ENCODE results near the gene PSPH.
A peak's percentile ranks its signal among the peaks of the same experiment; 100 is the strongest.
"Not testable (repeated sequence)": the region's sequence is repeated elsewhere in the genome, so short reads cannot be mapped to it uniquely, and the experiment has no call there.

The PSPH gene

DNA sequence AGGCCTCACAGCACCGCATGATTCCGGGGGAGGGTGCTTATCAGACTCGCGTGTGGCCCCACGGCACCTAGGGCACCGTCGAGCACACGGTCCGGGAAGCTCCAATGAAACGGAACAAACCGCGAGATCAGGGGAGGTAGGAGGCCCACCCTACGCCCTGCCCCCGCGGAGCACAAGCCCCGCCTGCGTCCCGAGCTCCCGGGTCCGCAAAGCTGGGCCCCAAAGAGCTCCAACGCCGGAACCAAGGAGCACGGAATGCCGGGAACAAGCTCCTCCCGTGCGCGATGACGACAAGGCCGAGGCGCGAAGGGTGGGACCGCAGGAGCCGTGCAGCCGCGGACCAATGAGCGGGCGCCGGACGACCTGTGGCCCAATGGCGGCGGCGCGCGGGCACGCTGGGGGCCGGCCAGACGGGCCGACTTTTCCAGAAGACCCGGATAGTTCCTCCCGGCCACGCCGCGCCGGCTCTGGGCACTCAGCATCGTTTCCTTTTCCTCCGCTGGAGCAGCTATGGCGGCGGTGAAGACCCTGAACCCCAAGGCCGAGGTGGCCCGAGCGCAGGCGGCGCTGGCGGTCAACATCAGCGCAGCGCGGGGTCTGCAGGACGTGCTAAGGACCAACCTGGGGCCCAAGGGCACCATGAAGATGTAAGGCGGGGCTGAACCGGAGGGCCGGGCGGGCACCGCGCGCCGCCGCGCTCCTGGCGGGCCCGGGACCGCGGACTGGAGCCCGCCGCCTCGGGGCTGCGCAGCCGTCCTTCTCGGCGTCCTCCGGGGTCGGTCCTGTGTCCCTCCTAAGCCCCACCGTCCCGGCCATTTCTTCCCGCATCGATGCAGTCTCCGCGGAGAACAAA, at the start of gene PSPH, which contains the start of gene CCT6A:
PSPH (minus strand) TSS at position 106 of the 853 bp plus-strand sequence. CDS start 30,232 bp downstream, outside the sequence.
CCT6A (plus strand) TSS at position 427 of the 853 bp plus-strand sequence; CDS start at position 511, 84 bp downstream.
- DNase-seq (ENCODE audit: low spot score): peak; percentile 93

DNA sequence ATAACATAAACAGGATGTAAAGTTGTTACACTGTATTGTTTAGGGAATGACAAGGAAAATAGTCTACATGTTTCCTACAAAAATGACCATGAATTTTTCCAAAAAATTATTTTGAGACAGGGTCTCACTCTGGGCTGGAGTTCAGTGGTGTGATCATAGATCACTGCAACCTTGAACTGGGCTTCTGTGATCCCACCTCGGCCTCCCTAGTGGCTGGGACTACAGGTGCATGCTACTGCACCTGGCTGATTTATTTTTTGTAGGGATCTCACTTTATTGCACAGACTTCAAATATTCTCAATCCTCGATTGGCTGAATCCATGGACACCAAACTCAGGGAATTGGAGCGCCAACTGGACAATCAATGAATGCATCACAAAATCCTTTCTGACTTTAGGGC, 48.4 kb upstream of the PSPH start:
- no peak for DNase-seq (ENCODE audit: low spot score)

DNA sequence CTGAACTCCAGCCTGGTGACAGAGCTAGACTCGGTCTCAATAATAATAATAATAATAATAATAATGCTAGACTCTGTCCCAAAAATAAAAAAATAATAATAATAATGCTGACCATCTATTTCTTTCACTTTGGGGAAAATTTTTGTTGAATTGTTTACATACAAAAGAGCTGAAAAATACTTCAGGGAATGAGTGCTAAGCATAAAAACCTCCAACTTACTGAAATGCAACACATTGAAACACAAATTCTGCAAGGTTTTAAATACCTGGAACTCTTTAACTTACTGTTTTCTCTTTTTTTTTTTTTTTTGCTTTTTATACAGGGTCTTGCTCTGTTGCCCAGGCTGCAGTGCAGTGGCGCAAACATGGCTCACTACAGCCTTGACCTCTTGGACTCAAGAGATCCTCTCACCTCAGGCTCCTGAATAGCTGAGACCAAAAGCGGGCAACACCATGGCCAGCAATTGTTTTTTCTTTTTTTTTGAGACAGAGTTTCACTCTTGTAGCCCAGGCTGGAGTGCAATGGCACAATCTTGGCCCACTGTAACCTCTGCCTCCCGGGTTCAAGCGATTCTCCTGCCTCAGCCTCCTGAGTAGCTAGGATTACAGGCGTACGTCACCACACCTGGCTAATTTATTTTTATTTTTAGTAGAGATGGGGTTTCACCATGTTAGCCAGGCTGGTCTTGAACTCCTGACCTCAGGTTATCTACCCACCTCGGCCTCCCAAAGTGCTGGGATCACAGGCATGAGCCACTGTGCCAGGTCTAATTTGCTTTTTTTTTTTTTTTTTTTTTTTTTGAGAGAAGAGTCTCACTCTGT, 47.2 kb upstream of the PSPH start:
- not testable (repeated sequence) for DNase-seq (ENCODE audit: low spot score)

DNA sequence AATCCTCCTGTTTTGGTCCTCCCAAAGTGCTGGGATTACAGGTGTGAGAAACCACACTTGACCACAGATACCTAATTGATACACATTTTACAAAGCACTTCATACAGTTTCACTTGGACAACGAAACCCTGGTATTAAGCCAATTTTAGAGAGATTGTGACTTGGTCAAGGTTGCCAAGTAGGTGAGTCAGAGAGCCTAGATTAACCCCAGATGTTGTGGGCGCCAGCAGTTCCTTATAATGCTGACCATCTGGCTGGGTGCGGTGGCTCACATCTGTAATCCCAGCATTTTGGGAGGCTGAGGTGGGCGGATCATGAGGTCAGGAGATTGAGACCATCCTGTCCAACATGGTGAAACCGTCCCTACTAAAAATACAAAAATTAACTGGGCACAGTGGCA, 46.5 kb upstream of the PSPH start:
- peak; percentile 62 for DNase-seq (ENCODE audit: low spot score)

DNA sequence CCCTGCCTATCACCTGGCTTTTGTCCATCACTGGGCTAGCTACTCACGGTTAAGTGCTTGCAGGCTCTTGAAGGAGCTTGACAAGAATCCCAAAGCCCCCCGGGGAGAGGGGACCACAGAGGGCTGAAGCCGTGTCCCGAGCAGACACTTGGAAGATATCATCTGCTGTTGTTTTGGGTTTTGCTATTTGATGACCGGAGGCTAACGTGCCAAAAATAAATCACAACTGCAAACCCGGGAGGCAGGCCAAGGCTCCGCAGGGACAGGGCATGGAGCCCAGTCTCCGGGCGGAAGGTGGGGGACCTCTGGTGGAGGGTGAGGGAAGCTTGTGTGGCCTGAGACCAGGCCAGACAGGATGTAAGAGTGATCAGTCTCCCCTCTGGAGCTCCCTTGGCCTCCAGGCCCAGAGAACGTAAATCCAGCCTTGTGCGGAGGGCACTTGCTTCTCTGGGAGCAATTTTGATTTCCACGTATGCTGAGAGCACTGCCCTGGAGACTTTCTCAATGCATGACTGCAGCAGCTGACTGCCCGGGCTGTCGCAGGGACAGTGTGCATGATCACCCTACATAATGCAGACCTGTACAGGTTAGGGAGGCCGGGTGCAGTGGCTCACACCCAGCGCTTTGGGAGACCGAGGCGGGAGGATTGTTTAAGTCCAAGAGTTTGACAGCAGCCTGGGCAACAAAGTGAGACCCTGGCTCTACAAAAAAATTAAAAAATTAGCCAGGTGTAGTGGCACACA, 41.7 kb upstream of the PSPH start, which contains the start of gene PHKG1:
PHKG1 (minus strand) TSS at position 164 of the 743 bp plus-strand sequence. CDS start 4,011 bp downstream, outside the sequence.
- DNase-seq (ENCODE audit: low spot score): no peak

DNA sequence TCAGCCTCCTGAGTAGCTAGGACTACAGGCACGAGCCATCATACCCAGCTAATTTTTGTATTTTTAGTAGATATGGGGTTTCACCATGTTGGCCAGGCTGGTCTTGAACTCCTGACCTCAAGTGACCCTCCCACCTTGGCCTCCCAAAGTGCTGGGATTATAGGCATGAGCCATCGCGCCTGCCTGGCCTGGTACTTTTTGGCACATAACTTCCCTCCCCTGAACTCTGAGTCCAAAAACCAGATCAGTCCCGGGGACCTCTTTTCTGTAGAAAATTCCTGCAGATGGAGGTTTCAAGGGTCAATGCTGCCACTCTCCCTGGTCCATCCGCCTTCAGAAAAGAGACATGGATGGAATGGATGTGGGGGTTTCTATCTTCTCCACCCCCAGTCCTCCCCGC, 41.1 kb upstream of the PSPH start:
- not testable (repeated sequence) for DNase-seq (ENCODE audit: low spot score)

DNA sequence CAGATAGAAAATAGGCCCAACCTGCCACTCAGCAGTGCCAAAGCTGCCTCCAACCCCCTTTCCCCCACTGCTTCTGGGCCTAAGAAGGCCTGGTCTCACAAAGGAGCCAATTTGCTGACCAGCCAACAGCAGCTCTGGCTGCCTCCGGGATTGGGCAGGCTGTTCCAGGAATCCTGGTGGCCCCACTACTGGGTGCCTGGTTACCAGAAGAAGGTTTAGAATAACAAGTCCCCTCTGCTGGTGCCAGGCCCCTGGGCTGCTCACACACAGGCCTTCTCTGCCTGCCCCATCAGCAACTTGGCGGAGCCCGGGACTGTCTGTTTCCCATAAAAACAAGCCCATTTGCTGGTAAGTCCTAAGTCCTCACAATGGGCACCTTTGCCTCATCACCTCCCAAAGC, 40.3 kb upstream of the PSPH start:
- no peak for DNase-seq (ENCODE audit: low spot score)

DNA sequence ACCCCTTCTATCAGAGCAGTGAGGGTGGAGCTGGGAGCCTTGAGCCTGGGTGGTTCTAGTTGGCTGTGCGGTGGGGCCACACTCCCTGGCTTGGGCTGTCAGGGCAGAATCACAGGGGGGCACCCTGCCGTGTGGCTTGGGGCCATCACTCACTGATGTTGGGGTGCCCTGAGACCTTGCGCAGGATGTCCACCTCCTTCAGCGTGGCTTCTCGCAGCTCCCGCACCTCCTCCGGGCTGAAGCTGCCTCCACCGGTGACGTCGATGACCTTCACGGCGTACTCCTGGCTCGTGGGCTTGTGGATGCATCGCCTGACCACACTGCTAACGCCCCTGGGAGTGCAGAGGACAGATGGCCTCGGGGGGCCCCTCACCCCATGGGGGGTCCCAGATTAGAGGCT, 36.2 kb upstream of the PSPH start:
- DNase-seq (ENCODE audit: low spot score): no peak

DNA sequence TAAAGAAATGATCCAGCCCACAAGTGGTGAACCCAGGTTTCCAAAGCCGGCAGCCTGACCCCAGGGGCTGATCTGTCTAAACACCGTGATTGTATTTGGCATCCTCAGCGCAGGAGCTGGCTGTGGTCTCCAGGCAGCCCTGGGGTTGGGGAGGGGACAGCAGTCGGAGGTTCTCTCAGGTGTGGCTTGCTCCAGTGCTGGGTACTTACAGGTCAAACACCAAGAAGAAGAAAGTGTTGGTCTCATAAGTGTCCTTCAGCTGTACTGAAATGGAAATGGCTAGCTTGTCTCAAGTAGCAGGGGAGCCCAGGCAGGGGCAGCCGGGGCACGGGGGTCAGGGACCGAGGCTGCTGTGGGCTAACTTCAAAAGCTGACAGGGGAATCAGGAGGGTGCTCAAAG, 35.5 kb upstream of the PSPH start:
- no peak for DNase-seq (ENCODE audit: low spot score)

DNA sequence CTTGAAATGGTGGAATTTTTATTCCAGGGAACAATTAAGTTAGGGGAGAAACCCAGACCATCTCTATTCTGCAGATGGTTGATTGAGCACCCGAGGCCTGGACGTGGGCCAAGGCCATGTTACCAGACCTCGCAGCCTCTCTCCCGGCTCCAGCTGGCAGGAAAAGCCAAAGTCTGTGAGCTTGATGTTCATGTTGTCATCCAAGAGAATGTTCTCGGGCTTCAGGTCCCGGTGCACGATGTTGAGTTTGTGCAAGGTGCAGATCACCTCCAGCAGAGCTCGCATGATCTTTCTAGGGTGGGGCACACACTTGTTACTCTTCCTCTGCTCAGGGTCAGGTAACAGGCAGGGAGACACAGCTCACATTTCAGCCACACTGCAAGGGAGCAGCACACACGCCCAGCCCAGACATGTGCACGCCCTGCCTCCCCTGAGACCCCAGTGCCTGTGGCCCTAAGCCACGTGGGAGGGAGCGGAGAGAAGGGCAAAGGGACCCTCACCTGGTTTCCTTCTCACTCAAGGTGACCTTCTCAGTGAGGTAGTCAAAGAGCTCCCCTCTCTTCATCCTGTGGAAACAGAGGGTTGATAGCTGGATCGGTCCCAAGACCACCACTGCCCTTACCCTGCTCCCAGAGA, 32.0 kb upstream of the PSPH start:
- DNase-seq (ENCODE audit: low spot score): no peak

DNA sequence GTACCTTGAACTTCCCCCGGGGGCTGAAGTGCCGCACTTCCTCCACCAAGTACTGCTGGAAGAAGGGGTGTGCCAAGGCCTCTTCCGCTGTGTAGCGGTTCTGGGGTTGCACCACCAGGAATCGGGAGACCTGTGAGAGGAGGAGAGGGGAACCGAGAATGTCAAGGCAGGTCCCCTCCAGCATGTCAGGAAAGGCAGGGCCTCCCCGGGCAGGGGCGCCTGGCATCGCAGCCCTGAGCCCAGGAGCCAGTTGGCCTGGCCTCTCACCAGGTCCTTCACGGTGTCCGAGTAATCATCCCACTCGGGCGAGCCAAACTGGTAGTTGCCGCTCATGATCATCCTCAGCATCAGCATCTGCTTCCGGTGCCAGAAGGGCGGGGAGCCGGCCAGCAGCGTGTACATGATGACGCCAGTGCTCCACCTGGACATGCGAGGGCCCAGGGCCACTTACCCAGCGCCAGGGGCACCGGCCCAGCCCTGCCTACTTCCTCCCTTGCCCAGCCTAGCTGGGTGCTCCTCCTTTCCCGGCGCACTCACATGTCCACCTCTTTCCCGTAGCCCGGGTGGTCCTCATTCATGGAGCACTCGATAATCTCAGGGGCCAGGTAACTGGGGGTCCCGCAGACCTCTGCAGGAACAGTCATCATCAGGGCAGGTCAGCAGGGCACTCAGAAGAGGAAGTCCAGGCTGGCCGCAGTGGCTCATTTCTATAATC, 30.5 kb upstream of the PSPH start:
- no peak for DNase-seq (ENCODE audit: low spot score)

DNA sequence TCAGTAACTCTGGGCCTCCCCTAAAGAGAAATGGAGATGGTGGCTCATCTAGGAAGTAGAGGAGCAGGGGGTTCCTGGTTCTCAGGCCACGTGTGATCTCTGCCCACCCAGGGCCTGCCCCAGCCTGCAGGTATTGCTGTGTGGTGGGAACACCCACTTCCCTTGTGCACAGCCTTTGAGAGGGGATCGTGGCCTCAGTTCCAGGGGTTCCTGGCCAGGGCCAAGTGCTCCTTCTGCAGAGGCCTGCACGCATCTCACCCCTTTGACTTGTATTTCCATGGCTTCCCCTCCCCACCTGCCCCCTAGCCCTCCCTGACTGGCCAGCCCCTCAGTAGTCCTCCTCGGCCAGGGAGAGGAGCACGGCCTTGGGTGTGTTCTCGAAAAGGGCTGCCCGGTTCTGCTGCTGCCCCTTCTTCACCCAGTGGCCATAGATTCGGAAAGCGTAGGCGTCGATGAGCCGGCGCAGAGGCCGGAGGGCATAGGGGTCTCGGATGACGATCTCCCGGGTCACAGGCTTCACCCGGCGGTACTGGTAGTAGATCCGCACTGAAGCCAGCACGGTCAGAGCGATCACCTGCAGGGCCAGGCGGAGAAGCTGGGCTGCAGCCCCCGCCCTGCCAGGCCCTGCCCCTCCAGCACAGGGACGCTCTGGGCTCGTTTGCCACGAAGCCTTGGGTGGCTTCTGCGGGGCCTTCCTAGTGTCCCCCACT, 29.6 kb upstream of the PSPH start:
- DNase-seq (ENCODE audit: low spot score): not testable (repeated sequence)

DNA sequence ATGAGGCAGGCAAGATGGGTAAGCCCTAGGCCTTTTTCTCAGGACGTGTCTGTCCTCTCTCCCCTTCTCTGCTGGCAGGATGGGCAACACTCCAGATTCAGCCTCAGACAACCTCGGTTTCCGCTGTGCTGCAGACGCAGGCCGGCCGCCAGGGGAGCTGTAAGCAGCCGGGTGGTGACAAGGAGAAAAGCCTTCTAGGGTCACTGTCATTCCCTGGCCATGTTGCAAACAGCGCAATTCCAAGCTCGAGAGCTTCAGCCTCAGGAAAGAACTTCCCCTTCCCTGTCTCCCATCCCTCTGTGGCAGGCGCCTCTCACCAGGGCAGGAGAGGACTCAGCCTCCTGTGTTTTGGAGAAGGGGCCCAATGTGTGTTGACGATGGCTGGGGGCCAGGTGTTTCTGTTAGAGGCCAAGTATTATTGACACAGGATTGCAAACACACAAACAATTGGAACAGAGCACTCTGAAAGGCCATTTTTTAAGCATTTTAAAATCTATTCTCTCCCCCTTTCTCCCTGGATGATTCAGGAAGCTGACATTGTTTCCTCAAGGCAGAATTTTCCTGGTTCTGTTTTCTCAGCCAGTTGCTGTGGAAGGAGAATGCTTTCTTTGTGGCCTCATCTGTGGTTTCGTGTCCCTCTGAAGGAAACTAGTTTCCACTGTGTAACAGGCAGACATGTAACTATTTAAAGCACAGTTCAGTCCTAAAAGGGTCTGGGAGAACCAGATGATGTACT, 28.4 kb upstream of the PSPH start:
- DNase-seq (ENCODE audit: low spot score): no peak

DNA sequence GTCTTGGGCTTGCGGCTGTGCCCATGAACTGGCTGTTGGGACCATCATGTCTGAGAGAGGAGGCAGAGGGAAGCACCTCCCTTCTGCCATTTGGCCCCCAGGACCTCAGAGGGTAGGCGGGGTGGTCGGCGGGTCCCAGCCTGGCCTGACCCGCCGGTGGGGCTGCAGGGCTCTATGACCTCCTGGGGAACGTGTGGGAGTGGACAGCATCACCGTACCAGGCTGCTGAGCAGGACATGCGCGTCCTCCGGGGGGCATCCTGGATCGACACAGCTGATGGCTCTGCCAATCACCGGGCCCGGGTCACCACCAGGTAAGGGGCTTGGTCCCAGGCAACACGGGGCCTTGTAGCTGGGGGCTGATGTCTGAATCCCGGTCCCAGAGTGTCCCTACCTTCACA, 27.0 kb upstream of the PSPH start:
- DNase-seq (ENCODE audit: low spot score): no peak

DNA sequence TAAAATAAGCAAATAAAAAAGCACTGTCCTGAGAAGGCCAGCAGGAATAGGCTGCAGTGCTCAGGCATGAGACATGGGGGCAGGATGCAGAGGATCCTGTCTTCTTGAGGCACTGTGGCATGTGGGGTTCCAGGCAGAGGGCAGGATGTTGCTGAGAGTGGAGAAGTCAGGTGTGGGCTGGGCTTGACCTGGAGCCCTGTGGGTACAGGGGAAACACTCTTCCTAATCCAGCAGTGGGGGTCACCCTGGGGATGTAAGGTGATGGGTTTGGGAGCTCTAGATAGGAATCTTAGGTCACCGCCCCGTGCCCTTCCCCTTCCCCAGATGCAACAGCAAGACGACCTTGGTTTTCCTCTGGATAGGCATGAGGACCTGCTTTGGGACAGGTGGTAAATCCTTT, 26.4 kb upstream of the PSPH start:
- no peak for DNase-seq (ENCODE audit: low spot score)

DNA sequence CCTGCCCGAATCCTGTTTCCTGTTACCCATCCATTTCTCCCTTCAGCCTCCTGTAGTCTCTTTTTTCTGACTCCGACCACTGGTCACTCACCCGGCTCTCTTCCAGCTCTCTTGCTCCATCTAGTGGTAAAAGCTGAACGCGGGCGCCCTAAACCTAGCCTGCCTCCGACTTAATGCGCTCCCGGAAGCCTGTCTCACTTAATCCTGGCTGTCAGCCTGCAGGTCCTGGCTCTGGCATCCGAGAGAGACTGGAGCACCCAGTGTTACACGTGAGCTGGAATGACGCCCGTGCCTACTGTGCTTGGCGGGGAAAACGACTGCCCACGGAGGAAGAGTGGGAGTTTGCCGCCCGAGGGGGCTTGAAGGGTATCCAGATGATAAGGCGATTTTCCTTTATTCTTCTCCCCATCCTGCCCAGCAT, 23.1 kb upstream of the PSPH start:
- DNase-seq (ENCODE audit: low spot score): peak; percentile 86

DNA sequence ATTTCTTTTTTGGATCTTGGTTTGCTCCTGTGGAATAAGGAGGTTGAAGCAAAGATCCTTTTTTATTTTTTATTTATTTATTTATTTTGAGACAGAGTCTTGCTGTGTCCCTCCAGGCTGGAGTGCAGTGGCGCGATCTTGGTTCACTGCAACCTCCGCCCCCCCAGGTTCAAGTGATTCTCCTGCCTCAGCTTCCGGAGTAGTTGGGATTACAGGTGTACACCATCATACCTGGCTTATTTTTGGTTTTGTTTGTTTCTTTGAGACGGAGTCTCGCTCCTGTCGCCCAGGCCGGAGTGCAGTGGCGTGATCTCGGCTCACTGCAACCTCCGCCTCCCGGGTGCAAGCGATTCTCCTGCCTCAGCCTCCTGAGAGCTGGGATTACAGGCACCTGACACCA, 15.1 kb upstream of the PSPH start:
- DNase-seq (ENCODE audit: low spot score): not testable (repeated sequence)

DNA sequence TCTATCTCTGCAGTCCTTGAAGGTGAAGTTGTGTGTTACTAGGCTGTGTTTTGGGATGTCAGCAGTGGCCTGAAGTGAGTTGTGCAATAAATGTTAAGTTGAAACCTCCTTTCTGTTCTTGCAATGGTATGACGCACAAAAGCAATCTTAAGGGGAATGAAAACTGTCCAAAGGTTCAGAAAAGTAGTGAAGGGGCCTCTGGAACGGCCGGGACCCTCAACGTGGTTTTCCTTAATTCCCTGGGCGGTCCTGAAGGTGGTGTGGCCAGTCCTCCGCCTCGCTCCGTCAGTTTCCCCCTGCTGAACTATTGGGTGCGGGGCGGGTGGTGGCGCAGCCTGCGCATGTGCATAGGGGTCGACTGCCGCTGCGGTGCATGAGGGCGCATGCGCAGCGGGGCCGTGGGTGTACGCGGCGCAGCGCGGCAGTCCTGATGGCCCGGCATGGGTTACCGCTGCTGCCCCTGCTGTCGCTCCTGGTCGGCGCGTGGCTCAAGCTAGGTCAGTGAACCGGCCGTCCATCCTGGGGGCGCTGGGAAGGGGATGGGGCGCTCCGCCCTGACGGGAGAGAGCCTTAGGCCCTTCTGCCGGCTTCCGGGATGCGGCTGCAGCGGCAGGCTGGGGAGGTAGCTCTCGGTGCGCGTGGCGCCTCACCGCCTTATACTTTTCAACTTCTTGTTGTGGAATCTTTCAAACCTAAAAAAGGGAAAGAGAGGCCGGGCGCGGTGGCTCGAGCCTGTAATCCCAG, 12.8 kb upstream of the PSPH start, which contains the start of gene SUMF2:
SUMF2 (plus strand) TSS at position 405 of the 744 bp plus-strand sequence; CDS start at position 431, 26 bp downstream.
- DNase-seq (ENCODE audit: low spot score): peak; percentile 90

DNA sequence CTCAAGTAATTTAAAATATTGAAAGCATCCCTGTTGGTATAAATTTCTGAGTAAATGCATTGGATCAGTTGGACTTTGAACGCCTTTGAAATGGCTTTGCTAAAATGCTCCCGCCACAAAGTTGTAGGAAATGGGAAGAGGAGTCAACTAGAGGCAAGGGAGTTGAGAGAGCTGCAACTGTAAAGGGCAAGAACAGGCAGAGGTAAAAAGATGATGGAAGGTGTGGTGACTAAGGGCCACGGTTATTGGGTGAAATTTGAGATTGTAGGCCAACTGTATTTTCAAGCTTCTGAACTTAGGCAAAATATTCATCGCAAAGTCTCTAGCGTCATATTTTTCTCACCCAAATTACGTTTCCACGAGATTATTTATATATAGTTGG, 12.2 kb upstream of the PSPH start:
- no peak for DNase-seq (ENCODE audit: low spot score)

All from hematopoietic multipotent progenitor cell treated with erythropoietin and hydrocortisone succinate and interleukin-3 and kit ligand, for 17 days (in vitro differentiated cells).